ENCODE measurements around the gene NXNL1. TPM values are rescaled to one million over a fixed set of nuclear protein-coding genes. Genes with fewer than 3 reads are reported as not detected.

Gene NXNL1
- total RNA-seq, 4 donors from 2014 or later = not detected

DNA sequence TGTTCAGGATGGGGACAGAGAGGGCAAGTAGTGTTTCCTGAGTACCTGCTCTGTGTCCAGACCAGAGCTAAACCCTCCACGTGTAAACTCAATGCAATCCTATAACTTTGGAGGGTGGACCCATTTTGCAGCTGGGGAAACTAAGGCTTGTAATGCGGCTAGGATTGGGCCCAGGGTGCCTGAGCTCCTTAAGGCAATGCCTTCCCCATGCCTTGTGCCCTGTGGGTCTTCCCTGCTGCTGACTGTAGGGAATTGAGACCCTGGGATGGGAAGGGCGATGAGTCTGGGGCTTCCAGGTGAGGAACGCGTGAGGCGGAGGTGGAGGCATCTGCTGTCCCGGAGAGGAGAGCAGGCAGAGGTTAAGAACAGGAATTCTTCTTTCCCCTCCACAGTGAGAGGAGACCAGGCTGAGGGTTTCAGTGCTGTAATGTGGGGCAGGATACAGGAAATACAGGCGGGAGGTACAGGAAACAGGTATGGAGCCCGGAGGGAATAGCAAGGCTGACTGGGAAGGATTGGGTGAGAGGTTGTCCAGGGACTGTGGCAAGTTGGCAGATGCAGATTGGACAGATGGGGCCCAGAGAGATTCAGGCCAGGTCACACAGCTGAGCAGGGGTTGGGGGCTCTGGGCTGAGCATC lies 28.8 kb upstream of the NXNL1 start:
- intact Hi-C loops (cut with DNase I; ENCODE audit: low total_unique reads) = no loop called here
- no peaks in the 10 kb centered on the region for H3K4me1 ChIP-seq

DNA sequence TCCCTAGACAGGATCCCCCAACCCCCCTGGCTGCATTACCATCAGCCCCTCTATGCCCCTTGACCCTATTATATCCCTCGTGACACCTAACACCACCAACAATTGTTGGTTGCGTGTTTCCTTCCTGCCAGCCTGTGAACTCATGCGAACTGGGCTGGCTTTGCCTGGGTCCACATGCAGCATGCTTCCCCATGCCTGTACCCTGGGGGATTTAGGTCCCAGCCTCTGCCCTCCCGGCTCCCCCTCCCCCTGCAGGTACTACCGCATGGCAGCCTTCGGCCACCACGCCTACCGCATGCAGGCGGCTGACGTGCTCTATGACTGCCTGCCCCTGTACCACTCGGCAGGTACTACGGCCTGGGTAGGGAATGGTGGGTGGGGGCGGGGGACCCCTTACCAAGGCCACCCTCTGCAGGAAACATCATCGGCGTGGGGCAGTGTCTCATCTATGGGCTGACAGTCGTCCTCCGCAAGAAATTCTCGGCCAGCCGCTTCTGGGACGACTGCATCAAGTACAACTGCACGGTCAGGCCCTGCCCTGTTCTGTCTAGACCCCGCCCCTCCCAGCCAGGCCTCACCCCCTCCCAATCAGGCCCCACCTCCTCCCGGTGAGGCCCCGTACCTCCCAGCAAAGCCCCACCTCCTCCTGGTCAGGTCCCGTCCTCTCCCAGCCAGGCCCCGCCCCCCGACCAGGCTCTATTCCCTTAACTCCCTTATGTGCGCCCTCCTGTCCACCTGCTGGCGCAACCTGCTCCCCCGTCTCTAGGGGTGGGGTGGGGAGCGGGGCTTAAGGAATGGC lies 28.1 kb upstream of the NXNL1 start:
- Histone ChIP-seq H3K4me1 (no peaks in the 10 kb centered on the region), H3K4me3 (no peak overlapping the region), H3K36me3 (no peaks in the 10 kb centered on the region), H3K9me3 (no peaks in the 10 kb centered on the region), H3K27me3 (no peaks in the 10 kb centered on the region), H3K27ac (no peak overlapping the region)
- intact Hi-C loops (cut with DNase I; ENCODE audit: low total_unique reads) = no loop called here
- DNase-seq = peak; percentile 48 to 52
- TF ChIP-seq CTCF (IDR thresholded peaks at IDR 0.05) (no peak), POLR2A (IDR thresholded peaks at IDR 0.05) (no peak)

More for the DNA sequence above, 28.8 kb upstream of the NXNL1 start:
- Histone ChIP-seq H3K27me3 (no peaks in the 10 kb centered on the region), H3K27ac (no peak overlapping the region), H3K4me3 (no peak overlapping the region), H3K9me3 (no peaks in the 10 kb centered on the region), H3K36me3 (no peaks in the 10 kb centered on the region)
- TF ChIP-seq CTCF (IDR thresholded peaks at IDR 0.05) (no peak), POLR2A (IDR thresholded peaks at IDR 0.05) (no peak)
- no peak for DNase-seq

- intact Hi-C loops (cut with DNase I; ENCODE audit: low total_unique reads) = no loop called here
- Histone ChIP-seq H3K4me3 (no peak overlapping the region), H3K27ac (no peak overlapping the region), H3K36me3 (no peaks in the 10 kb centered on the region), H3K9me3 (no peaks in the 10 kb centered on the region), H3K4me1 (no peaks in the 10 kb centered on the region), H3K27me3 (no peaks in the 10 kb centered on the region)
- no peak for DNase-seq
- TF ChIP-seq CTCF (IDR thresholded peaks at IDR 0.05) (no peak), POLR2A (IDR thresholded peaks at IDR 0.05) (no peak)
Observed at GRCh38 chr19:17487284-17488121, 26.8 kb upstream of the NXNL1 start.

DNA sequence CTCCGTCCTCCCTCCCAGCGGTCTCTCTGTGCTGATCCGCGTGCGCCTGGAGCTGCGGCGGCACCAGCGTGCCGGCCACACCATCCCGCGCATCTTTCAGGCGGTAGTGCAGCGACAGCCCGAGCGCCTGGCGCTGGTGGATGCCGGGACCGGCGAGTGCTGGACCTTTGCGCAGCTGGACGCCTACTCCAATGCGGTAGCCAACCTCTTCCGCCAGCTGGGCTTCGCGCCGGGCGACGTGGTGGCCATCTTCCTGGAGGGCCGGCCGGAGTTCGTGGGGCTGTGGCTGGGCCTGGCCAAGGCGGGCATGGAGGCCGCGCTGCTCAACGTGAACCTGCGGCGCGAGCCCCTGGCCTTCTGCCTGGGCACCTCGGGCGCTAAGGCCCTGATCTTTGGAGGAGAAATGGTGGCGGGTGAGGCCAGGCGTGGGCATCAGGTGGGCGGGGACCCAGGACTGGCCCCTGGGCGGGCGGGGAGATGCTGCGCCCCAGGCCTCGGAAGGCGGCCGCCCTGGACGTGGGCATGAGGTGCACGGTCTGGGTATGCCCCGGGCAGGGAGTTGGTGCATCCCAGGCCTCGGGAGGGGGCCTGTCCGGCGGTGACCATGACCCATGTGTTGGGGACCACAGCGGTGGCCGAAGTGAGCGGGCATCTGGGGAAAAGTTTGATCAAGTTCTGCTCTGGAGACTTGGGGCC lies 26.0 kb upstream of the NXNL1 start:
- no peak overlapping the region for H3K4me3 ChIP-seq
- no peak overlapping the region for H3K27ac ChIP-seq
- intact Hi-C loops (cut with DNase I; ENCODE audit: low total_unique reads) = no loop called here
- H3K9me3 ChIP-seq = no peaks in the 10 kb centered on the region
- TF ChIP-seq CTCF (IDR thresholded peaks at IDR 0.05) = no peak
- DNase-seq = no peak
- H3K36me3 ChIP-seq = no peaks in the 10 kb centered on the region
- H3K4me1 ChIP-seq = no peaks in the 10 kb centered on the region
- no peaks in the 10 kb centered on the region for H3K27me3 ChIP-seq

Data from uterus (tissue), 4 donors.